Peyer's patch (tissue), 4 donors: ENCODE measurements around the gene PLPP2.

ENCODE experiments used
- CTCF ChIP-seq, 6 experiments: fragments of 450-650 bp in 4 of 6; fragments of 200-600 bp in 2 of 6; sonication (generic) in 1 of 6; IDR thresholded peaks; one replicate each; pipeline ENCODE4 v1.5.1; 2017 to 2019; ENCODE audit warnings: antibody characterized with exemption in 6 of 6, mild to moderate bottlenecking in 3 of 6, moderate library complexity in 1 of 6
- POLR2A ChIP-seq, 2 donors: fragments of 450-650 bp; IDR thresholded peaks; one replicate each; pipeline ENCODE4 v1.5.1; 2017; ENCODE audit warnings: antibody characterized with exemption in 2 of 2, mild to moderate bottlenecking in 2 of 2, moderate library complexity in 2 of 2

- no peak for TF ChIP-seq CTCF (IDR thresholded peaks at IDR 0.05)
- TF ChIP-seq POLR2A (IDR thresholded peaks at IDR 0.05), result no peak
Measured at GRCh38 chr19:313988-314815, 23.0 kb upstream of the PLPP2 start.
